Keratinocyte (primary cell): ENCODE measurements around the gene NARS2. TPM values are rescaled to one million over a fixed set of nuclear protein-coding genes. Genes with fewer than 3 reads are reported as not detected.

ENCODE experiments used
- DNase-seq: peaks from one replicate; pipeline ENCODE4 v3.0.0-alpha.2; 2011; ENCODE audit warnings: low read depth, missing footprints, low spot score
- FAIRE-seq: peaks from 2 replicates; lab custom pipeline; 2011; peaks lifted over from hg19 to GRCh38; lab: Jason Lieb, UNC
- H2AFZ ChIP-seq: 2 replicates; pipeline ENCODE4 v1.6.0; 2012; ENCODE audit warnings: low read length, control low read depth, inconsistent platforms; ENCODE audit not compliant: control insufficient read depth
- H3K27ac ChIP-seq: 2 replicates; pipeline ENCODE4 v1.5.1; 2011; ENCODE audit warnings: low read length; ENCODE audit not compliant: control insufficient read depth, insufficient read depth
- H3K27me3 ChIP-seq: 3 replicates; pipeline ENCODE4 v1.6.0; 2011; ENCODE audit warnings: low read length; ENCODE audit not compliant: control insufficient read depth, insufficient read depth; ENCODE audit errors: extremely low read depth
- H3K36me3 ChIP-seq, 2 experiments: 2 replicates in 1 of 2; 3 replicates in 1 of 2; pipeline ENCODE4 v1.5.1; 2011; ENCODE audit warnings: low read length in 2 of 2, mild to moderate bottlenecking in 1 of 2; ENCODE audit not compliant: control insufficient read depth in 2 of 2, insufficient read depth in 2 of 2; ENCODE audit errors: extremely low read depth in 1 of 2
- H3K4me1 ChIP-seq: 3 replicates; pipeline ENCODE4 v1.5.1; 2011; ENCODE audit warnings: low read length; ENCODE audit not compliant: control insufficient read depth, insufficient read depth; ENCODE audit errors: extremely low read depth
- H3K4me2 ChIP-seq: 3 replicates; pipeline ENCODE4 v1.6.0; 2011; ENCODE audit warnings: low read depth, low read length; ENCODE audit not compliant: control insufficient read depth, insufficient read depth; ENCODE audit errors: extremely low read depth
- H3K4me3 ChIP-seq, 3 experiments: fragments of 200-600 bp in 1 of 3; sonication (generic) in 1 of 3; 2 replicates in 2 of 3; 3 replicates in 1 of 3; pipeline ENCODE4 v1.5.1; 2011 to 2016; ENCODE audit warnings: low read length in 3 of 3, mild to moderate bottlenecking in 3 of 3, control low read depth in 2 of 3, inconsistent platforms in 1 of 3, low read depth in 1 of 3, mixed read lengths in 1 of 3, mixed run types in 1 of 3, moderate library complexity in 1 of 3; ENCODE audit not compliant: control insufficient read depth in 2 of 3, insufficient read depth in 2 of 3; ENCODE audit errors: extremely low read depth in 1 of 3
- H3K79me2 ChIP-seq: 2 replicates; pipeline ENCODE4 v1.6.0; 2012; ENCODE audit warnings: low read length; ENCODE audit not compliant: control insufficient read depth, insufficient read depth
- H3K9ac ChIP-seq: 3 replicates; pipeline ENCODE4 v1.6.0; 2011; ENCODE audit warnings: low read length; ENCODE audit not compliant: control insufficient read depth, insufficient read depth; ENCODE audit errors: extremely low read depth
- H3K9me1 ChIP-seq: 3 replicates; pipeline ENCODE4 v1.6.0; 2011; ENCODE audit warnings: low read length; ENCODE audit not compliant: control insufficient read depth, insufficient read depth; ENCODE audit errors: extremely low read depth
- H3K9me3 ChIP-seq: 2 replicates; pipeline ENCODE4 v1.5.1; 2012; ENCODE audit warnings: low read depth, low read length; ENCODE audit not compliant: control insufficient read depth
- H4K20me1 ChIP-seq: 3 replicates; pipeline ENCODE4 v1.6.0; 2011; ENCODE audit warnings: low read length; ENCODE audit not compliant: control insufficient read depth, insufficient read depth; ENCODE audit errors: extremely low read depth
- CTCF ChIP-seq, 3 experiments: IDR thresholded peaks in 1 of 3; conservative IDR thresholded peaks in 1 of 3; optimal IDR thresholded peaks in 1 of 3; 2 replicates in 2 of 3; 3 replicates in 1 of 3; pipeline versions ENCODE3 to v1.5.1; 2011; ENCODE audit warnings: low read length in 3 of 3, mild to moderate bottlenecking in 3 of 3, moderate library complexity in 2 of 3, control low read depth in 1 of 3, inconsistent platforms in 1 of 3; ENCODE audit not compliant: insufficient read depth in 2 of 3; ENCODE audit errors: extremely low read depth in 1 of 3
- EZH2 ChIP-seq: IDR thresholded peaks from one replicate; pipeline ENCODE4 v1.6.1; 2012; ENCODE audit warnings: inconsistent platforms, mild to moderate bottlenecking, low read length, moderate library complexity
- dilution Hi-C: fragments of 300-500 bp; cut with MboI; formaldehyde crosslinking; loops from one replicate; pipeline ENCODE4 v1.7.0; 2020; ENCODE audit warnings: low sequenced_read_pairs; ENCODE audit not compliant: extremely low pct_ligation_motif_present
- polyA plus RNA-seq, 5 experiments: library from polyadenylated mRNA; depleted of rRNA in 3 of 5; stranded (reverse) in 3 of 5; stranded (forward) in 1 of 5; unstranded in 1 of 5; fragments of >200 nt; gene quantifications; 1 replicate in 1 of 5; 2 replicates in 3 of 5; 3 replicates in 1 of 5; pipeline versions ENCODE4 v1.2.1 to v1.2.3, GENCODE V29; 2011 to 2012; ENCODE audit warnings: missing spikeins in 2 of 5, low read depth in 1 of 5, low replicate concordance in 1 of 5

Gene NARS2
- polyA plus RNA-seq, 1 donor (not counting 4 experiments of a cell fraction or from before 2014, with no cell fraction given) = 28.8 TPM

- DNase-seq (no peak), FAIRE-seq (no peak)
- H3K9me3 ChIP-seq = no peaks in the 10 kb centered on the region
- no peak overlapping the region for H3K9ac ChIP-seq
- no peaks in the 10 kb centered on the region for H3K4me1 ChIP-seq
- H3K4me2 ChIP-seq = no peak overlapping the region
- no peak overlapping the region for H3K27ac ChIP-seq
- TF ChIP-seq EZH2 = no peak
- no peaks in the 10 kb centered on the region for H3K9me1 ChIP-seq
- dilution Hi-C loops = no loop called here
- no peaks in the 10 kb centered on the region for H3K79me2 ChIP-seq
- peaks cover 1 to 3% of the 10 kb centered on the region in 2 experiments for H3K36me3 ChIP-seq
- H3K27me3 ChIP-seq = no peaks in the 10 kb centered on the region
- no peaks in the 10 kb centered on the region for H4K20me1 ChIP-seq
- no peak overlapping the region for H3K4me3 ChIP-seq
- no peak overlapping the region for H2AFZ ChIP-seq
These were observed 85.5 kb downstream of the NARS2 start for GRCh38 chr11:78489184-78489583.

- dilution Hi-C loops = no loop called here
- TF ChIP-seq CTCF (optimal IDR thresholded peaks at IDR 0.05 in 1 of 3, IDR thresholded peaks at IDR 0.05 in 1 of 3, conservative IDR thresholded peaks at IDR 0.05 in 1 of 3; ENCODE audit: extremely low read depth in 1 of 3, insufficient read depth in 2 of 3, low read length in 3 of 3) (no peak), EZH2 (no peak)
- FAIRE-seq = no peak
These were observed 96.1 kb downstream of the NARS2 start for GRCh38 chr11:78478536-78478935.

DNA sequence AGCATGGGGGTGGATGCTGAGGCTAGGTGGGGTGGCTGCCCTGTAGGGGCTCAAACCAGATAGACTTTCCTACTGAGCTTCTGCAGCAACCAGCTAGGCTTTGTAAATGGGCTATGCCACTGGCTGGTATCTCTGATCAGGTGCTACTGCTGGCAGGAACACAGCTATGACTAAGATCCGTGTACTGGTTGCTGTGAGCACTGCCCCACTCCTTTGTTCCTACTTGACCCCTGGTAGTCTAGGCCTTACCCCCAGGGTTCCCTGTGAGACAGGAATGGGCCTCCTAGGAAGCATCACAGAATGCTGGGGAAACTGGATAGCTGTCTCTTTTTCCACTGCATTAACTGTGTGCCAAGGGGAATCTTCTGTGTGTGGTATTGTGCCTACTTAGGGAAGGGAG is 98.6 kb downstream of the NARS2 start:
- Histone ChIP-seq H3K27me3 (no peaks in the 10 kb centered on the region), H3K9me3 (no peaks in the 10 kb centered on the region), H3K36me3 (no peaks in the 10 kb centered on the region), H3K4me3 (no peak overlapping the region), H3K4me2 (no peak overlapping the region), H2AFZ (no peak overlapping the region), H3K9ac (no peak overlapping the region), H3K4me1 (no peaks in the 10 kb centered on the region), H3K27ac (no peak overlapping the region), H3K79me2 (no peaks in the 10 kb centered on the region), H4K20me1 (no peaks in the 10 kb centered on the region), H3K9me1 (no peaks in the 10 kb centered on the region)
- DNase-seq (no peak), FAIRE-seq (no peak)
- dilution Hi-C loops = no loop called here
- TF ChIP-seq CTCF (optimal IDR thresholded peaks at IDR 0.05 in 1 of 3, IDR thresholded peaks at IDR 0.05 in 1 of 3, conservative IDR thresholded peaks at IDR 0.05 in 1 of 3; ENCODE audit: extremely low read depth in 1 of 3, insufficient read depth in 2 of 3, low read length in 3 of 3) = no peak
- TF ChIP-seq EZH2 = no peak

More at GRCh38 chr11:78478536-78478935, 96.1 kb downstream of the NARS2 start:
- Histone ChIP-seq H3K9me3 (no peaks in the 10 kb centered on the region), H3K4me3 (no peak overlapping the region), H3K9ac (no peak overlapping the region), H3K4me2 (no peak overlapping the region), H3K36me3 (no peaks in the 10 kb centered on the region), H3K79me2 (no peaks in the 10 kb centered on the region), H2AFZ (no peak overlapping the region), H3K4me1 (no peaks in the 10 kb centered on the region), H3K27me3 (no peaks in the 10 kb centered on the region), H3K27ac (no peak overlapping the region), H3K9me1 (no peaks in the 10 kb centered on the region), H4K20me1 (no peaks in the 10 kb centered on the region)
- DNase-seq = no peak
